HG03354 (cell line): Measurements from ENCODE around the gene DPP6.
A peak's percentile ranks its signal among the peaks of the same experiment; 100 is the strongest.

Source experiments
- ATAC-seq: cut with Tn5 transposase; IDR thresholded peaks from one replicate; pipeline ENCODE4 v1.9.1; 2021; ENCODE audit warnings: mild to moderate bottlenecking; ENCODE audit not compliant: unreplicated experiment, poor library complexity, severe bottlenecking

Gene DPP6

DNA sequence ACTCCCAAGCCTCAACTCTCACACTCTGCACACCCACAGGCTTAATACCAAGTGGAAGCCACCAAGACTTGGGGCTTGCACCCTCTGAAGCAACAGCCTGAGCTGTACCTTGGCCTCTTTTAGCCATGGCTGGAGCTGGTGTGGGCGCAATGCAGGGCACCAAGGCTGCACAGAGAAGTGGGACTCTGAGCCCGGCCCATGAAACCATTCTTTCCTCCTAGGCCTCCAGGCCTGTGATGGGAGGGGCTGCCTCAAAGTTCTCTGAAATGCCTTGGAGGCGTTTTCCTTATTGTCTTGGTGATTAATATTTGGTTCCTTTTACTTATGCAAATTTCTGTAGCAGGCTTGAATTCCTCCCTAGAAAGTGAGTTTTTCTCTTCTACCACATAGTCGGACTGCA, 674.2 kb downstream of the DPP6 start:
- no peak for ATAC-seq

DNA sequence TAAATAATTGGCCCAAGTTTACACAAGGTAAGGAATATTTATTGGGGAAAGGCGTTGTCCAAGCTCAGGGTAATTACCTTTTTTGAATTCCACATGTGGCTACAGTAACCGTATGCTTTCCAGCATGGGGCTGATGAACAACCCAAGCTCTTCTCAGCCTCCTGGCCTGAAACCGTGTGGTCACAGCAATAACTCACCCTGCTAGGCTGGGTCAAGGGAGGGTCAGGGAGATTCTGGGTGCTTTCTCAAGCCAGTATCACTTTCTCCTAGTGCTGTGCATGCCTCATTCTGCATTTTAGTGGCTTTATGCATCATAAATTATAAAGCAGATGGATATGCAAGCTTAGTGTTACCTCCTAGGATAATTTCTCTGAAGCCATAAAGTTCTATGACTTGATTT, 676.9 kb downstream of the DPP6 start:
- peak; percentile 45 for ATAC-seq

DNA sequence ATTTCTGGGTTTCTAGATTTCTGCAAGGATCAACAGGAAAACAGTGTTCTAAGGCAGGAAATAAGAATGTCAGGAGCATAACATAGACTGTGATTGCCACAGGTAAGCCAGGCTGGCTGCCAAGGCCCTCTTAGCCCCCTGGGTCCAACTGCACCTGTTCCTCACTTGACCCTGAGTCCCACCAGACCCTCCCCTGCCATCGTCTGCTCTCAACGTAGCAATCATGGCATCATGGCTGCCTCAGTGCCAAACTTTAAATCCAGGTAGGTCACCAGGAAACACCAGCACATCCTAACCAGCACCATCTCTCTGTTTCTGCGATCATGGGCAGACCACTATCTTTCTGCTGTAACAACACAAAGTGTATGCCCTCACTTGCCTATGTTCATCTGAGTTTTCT, 683.6 kb downstream of the DPP6 start:
- ATAC-seq, result no peak

DNA sequence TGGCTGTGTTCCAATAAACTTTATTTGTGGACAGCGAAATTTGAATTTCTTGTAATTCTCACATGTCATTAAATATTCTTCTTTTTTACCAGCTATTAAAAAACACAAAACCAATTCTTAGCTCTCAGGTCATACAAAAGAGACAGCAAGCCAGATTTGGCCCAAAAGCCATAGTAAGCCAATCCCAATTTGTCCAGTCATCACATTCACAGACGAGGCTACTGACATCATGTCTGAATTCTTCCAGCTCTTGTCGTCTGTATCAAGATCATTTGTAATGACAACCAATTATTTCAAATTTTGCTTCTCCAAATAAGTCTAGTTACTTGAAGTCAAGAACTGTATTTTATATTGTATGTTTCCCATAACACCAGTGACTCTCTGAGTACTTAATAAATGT, 684.2 kb downstream of the DPP6 start:
- no peak for ATAC-seq

DNA sequence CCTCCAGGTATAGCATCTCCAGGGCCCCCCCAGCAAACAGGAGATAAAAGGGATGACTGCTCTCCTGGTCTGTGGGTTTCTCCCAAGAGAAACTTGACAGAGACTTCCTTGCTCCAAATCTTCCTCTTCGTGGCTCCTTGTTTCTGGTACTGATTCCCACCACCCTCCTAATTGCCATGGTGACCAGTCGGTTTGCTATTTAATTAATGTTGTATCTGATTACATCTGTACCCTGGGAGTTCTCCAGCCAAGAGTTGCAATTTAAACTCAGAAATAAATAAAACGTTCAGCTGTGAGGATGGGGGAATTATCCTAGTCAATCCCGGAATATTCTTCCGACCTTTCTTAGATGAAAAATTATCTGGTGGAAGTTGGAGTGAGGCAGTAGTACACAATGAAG, 686.0 kb downstream of the DPP6 start:
- no peak for ATAC-seq

DNA sequence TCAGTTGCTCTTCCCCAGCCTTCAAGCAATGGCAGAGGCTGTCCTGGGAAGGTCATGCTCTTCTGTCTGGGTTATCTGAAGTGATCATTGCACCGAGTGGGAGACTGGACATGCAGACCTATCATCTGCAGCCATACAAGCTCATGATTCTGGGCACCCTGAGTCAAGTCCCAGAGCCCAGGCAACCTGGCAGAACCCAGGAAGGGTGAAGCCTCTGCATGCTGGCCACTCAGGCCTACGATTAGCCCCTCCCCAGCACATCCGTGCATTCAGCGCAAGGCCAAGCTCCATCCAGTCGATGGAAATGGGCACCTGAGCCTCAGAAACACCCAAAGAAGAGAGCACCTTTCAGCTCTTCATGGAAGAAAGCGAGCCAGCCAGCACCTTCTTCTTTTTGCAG, 688.9 kb downstream of the DPP6 start:
- ATAC-seq, result no peak

DNA sequence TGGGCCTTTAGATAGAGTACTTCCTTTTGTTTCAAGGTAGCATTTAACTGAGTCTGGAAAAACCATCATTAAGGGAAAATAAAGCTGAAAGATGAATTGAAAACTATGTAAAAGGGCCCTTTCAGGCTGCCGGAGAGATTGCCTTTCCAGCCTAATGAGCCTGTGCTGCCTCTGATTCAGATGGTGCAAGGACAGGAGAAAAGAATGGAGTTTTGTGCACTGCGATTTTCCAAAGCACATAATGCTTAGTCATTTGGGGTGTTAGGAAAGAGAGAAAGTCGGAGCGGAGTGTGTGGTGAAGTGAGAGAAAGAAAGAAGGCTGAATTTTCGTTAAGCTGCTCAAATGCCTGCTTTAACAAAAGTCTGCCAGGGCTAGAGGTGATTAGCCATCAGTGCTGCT, 691.0 kb downstream of the DPP6 start:
- no peak for ATAC-seq

DNA sequence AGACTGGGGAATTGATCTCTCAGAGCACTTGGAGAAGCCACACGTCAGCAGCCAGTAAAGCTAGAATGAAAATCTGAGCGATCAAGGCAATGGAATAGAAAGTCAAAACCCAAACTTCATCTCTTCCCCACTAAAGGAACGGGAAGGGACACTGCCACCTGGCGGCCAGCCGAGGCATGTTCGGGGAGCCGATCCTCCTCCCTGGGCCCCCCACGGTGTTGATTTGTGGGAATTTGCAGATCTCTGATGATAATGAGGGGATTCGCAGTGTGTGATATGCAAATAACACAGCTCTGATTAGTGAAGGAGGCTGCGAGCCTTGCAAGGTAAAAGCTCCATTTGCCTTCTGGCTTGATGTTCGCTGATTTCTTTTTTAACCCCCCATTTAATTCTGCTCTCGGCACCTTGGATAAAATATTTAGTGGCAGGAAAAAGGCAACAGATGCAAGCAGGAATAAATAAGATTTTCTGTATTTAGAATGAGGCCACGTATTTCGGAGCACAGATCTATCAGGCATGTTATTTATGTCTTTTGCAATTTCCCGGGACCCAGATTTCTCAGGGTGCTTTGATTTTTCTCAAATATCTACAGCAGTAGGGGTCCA, 692.2 kb downstream of the DPP6 start:
- peak; percentile 80 for ATAC-seq

DNA sequence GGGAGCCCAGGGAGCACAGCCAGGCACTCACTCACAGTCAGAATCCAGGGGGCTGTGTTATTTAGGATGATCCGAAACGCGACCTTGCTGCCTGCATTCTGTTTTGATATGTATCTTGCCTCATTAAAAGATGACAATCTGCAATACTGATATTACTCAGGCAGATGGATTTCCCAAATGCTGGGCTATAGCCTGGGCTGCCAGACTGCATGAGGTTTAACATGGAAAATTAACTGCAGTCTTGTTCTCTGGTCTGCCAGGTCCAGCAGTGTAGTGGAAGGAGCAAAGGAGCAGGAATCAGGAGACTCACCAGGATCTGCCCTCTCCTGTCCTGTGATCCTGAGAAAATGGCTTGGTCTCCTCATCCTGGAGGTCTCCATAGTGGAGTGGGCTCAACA, 692.7 kb downstream of the DPP6 start:
- ATAC-seq, result no peak

DNA sequence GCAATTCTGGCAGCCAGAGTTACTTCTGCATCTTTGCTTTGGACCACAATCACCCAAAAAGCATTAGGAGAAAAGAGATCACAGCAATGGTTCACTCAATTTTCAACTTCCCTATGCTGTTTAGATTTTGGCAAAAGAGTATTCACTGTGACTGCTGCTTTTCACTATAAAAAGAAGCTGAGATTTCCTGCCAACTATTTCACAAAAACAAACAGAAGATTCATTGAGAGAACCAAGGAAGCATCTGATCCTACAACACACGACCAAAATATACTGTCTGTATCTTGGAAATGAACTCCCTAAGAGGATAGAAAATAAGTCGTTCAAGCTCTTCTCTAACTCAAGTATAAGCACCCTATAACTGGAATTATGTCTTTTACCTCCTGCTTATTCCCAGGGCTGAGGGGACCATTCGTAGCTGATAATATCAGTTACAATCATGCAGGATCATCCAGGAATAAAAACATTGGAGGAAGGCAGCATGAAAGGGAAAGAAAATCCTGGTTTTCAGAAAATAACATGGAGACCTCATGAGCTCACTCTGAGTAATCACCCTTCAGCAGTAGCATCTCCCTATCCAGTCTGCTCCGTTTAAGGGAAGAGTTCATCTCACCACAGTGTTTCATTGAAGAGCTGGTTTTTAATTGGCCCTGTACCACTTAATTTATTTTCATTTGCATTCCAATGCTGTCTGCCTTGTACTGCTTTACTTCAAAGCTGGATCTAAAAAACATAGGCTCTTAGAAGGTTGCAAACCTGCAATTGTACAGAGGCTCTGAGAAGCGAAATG, 694.6 kb downstream of the DPP6 start:
- ATAC-seq, result no peak

DNA sequence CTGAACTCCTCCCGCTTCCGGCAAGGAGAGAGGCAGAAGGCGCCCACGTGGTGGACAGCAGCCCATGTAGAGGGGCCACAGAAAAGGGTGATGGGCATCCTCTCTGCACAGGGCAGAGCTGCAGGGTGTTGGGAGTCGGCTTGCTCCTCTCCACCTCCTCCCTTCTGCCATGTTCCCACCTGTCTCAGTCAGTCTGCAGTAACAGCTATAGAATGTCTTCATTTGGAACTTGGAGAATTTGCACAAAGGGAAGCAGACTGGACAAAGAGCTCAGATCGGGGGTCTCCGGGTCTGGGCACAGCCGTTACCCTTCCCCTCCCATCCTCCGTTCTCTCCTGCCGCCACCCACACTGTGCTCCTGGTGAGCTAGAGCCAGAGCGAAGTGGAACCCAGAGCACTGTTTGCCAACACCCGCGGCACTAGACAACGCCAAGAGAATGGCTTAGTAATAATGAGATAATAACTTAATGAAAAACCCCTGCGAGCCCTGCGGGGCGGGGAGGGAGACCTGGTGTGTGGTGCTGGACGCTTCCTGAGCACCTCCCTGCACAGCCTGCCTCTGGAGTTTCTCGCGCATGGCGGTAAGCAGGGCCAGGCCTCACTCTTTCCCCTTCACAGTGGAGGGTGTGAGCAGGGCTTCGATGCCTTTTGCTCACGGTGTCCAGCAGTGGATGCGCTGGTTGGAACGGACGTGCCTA, 696.0 kb downstream of the DPP6 start:
- ATAC-seq, result no peak

DNA sequence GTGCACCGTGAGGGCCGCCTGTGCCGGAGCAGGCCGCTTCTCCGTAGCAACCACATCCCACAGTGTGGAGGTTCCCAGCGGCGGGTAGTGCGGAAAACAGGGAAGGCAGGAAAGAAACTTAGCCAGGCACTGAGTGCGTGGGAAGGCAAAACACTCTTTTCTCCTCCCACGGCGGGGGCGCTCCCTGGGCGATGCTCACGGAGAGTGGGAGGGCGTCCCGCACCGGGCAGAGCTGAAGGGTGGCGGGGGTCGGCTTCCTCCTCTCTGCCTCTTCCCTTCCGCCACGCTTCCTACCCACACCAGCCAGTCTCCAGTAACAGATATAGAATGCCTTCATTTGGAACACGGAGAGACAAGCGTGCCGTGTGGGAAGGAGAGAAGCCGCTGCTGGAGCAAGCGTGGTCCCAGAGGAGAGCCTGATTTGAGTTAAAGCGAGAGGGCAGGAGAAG, 698.2 kb downstream of the DPP6 start:
- ATAC-seq, result no peak

DNA sequence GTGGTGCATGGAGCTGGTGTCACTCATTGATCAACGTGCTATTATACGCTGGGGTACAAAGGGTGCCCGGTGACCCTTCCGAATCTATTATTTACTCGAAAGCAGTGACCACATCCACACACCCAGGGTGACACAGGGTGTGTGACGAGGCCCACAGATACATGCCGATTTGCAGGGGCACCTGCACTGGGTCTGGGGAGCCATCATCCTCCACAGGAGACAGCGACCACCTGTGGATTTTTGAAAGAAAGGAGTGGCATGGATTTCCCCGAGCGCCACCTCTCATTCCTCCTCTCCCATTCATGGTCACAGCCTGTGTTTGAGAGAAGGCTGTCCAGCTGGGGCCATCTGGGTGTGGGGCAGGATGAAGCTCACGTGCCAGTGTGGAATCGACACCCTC, 701.0 kb downstream of the DPP6 start:
- no peak for ATAC-seq

DNA sequence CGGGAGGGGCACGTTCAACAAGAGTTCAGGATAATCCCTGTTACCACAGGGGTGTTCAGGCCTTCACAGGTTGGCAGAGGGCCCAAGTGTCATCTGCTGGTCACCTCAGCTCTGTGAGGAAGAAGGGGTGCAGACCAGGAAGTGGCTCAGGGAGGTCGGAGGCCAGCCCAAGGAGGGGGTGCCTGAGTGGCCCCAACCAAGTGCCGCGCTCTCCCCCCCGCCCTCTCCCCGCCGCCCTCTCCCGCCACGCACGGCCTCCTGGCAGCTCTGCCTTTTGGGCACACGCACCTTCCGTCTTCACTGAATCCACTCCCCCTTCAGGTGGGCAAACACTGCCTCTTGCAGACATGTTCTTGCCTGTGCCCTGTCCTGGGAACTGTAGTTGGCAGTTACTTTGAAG, 705.6 kb downstream of the DPP6 start:
- ATAC-seq, result no peak

DNA sequence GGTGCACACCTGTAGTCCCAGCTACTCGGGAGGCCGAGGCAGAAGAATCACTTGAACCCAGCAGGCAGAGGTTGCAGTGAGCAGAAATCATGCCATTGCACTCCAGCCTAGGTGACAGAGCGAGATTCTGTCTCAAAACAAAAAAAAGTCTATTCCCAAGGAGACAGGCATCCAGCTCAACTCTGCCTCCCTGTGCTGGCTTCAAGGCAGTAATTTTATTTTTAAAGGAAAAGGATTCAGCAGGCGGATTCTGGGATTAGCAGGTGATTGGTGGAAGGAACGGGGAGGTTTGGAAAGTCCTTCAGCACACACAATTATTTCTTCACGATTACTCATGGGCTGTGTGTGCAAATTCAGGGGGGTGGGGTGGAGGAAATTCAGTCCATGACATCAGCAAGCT, 707.8 kb downstream of the DPP6 start:
- no peak for ATAC-seq

DNA sequence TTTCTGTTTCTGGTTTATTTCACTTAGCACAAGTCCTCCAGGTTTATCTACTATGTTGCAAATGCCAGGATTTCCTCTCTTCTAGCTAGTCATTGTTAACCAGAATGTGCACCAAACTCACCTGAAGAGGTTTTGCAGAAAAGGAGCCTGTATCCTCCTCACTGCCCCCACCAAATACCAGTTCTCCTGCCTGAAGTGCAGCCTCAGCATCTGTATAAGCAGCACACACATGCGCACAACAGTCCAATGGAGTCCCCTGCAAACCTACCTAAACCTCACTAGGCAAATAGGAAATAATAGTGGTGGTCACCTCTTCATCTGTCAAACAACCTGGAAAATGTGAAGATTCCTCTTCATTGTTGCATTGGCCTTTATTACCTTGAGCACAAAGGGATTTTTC, 712.9 kb downstream of the DPP6 start:
- ATAC-seq, result no peak

DNA sequence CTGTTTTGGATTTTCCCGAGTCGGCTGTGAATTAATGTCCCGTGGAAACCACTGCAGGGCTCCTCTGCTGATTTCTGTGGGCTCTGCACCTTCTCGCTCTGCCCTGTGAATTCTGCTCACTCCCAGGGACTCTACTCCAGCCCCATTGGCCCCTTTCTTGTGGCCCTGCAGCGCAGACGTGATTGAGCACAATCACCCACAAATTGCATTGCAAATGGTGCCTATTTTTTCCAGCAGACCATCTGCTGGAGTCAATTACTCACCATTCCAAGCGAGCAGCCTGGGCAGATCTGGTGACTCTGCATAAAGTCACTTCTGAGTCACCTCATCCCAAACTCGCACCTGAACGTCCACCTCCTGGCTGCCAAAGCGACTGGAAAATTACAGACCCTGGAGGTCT, 714.9 kb downstream of the DPP6 start:
- ATAC-seq, result no peak

DNA sequence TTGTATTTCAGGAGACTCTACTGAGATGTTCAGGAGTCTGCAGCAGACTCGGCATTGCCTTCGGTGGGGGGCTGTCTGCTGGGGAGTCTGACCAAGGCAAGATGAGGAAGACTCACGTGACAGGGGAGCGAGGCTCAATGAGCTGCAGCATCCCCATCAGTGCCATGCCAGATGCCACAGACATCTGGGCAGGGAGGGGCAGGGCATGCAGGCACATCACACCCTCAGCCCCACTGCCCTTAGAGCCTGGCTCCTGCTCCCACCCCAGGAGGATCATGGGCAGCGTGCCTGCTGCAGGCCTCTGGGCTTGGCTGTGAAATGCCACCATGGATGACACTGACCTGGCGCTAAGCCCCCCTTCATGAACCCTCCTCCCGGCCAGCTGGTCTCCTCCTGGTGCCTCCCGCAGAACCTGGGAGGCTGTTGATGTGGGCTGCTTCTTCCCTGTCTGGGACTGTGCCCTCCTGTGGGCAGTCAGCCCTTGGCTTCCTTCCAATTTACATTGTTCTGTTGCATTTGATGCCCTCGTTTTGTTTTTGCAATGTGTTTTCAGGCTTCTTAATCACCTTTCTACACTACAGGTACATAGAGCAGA, 715.7 kb downstream of the DPP6 start:
- ATAC-seq, result no peak

DNA sequence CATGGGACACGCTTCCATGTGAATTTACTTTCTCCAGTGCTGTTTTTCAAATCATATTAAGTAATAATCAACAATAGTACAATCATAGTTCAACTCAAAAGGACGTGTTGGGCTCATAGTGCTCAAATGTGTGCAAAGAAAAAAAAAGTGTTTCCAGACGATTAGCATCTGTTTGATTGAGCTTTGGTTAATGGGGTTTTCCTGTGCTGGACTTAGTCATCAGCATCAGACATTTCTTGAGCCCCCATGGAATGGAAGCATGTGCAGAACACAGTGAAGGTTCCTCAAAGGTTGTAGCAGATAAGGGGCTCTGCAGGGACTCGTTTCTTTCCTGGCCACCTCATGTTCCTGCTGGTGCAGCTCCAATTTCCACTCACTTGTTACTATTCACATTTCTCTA, 716.8 kb downstream of the DPP6 start:
- ATAC-seq, result no peak

DNA sequence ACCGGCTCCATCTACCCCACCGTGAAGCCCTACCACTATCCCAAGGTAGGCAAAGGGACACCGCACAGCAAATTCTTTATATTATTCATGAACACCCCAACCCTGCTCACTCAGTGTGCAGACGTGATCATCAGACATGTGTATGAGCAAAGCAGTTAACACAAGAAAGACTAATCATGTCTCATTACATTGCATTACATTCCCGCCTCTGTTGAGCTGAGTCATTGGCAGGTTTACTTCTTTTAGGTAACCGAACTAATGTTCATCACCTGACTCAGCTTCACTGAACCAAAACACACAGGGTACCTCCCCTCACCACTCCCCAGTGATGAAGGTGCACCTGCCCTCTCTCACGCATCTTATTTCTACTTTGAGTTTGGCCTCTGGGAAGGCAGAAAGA, 717.3 kb downstream of the DPP6 start:
- no peak for ATAC-seq

DNA sequence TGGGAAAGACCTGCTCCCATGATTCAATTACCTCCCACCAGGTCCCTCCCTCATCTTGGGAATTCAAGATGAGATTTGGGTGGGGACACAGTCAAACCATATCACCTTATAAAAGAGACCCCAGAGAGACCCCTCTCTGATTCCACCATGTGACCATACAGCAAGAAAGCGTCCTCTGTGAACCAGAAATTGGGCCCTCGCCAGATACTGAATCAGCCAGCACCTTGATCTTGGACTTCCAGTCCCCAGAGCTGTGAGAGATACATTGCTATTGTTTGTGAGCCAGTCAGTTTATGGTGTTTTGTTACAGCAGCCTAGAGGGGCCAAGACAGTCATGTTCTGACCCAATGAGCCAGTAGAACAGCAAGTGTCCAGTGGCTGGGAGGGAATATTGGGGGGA, 718.2 kb downstream of the DPP6 start:
- no peak for ATAC-seq
